Thoracic aorta (tissue), 2 donors: ENCODE results near the gene SERPINB2. TPM values are rescaled to one million over a fixed set of nuclear protein-coding genes. Genes with fewer than 3 reads are reported as not detected.

ENCODE experiments used
- ATAC-seq: fragments of 150-250 bp; one replicate; pipeline ENCODE4 v1.8.0; 2017; ENCODE audit warnings: low read depth; ENCODE audit not compliant: insufficient number of reproducible peaks, low FRiP score
- DNase-seq: peaks from one replicate; pipeline ENCODE4 v3.0.0-alpha.2; 2020; ENCODE audit warnings: low spot score
- H3K27ac ChIP-seq, 2 donors: fragments of 200-600 bp; sonication (generic); 1 replicate in 1 of 2; 2 replicates in 1 of 2; pipeline ENCODE4 v1.5.1; 2016; ENCODE audit warnings: mild to moderate bottlenecking in 2 of 2, moderate library complexity in 2 of 2
- H3K27me3 ChIP-seq: fragments of 200-600 bp; sonication (generic); replicated peaks from 2 replicates; pipeline ENCODE4 v1.6.0; 2016; ENCODE audit warnings: mild to moderate bottlenecking; ENCODE audit not compliant: insufficient read depth
- H3K36me3 ChIP-seq: fragments of 200-600 bp; sonication (generic); one replicate; pipeline ENCODE4 v1.5.1; 2016
- H3K4me1 ChIP-seq, 2 donors: fragments of 200-600 bp; sonication (generic); 1 replicate in 1 of 2; 2 replicates in 1 of 2; pipeline versions ENCODE4 v1.5.1 to v1.6.0; 2016; ENCODE audit warnings: low read depth in 2 of 2, mild to moderate bottlenecking in 1 of 2; ENCODE audit not compliant: control insufficient read depth in 1 of 2
- H3K4me3 ChIP-seq: fragments of 200-600 bp; sonication (generic); 2 replicates; pipeline ENCODE4 v1.5.1; 2016; ENCODE audit warnings: mild to moderate bottlenecking
- H3K9me3 ChIP-seq: fragments of 200-600 bp; sonication (generic); 2 replicates; pipeline ENCODE4 v1.5.1; 2016
- CTCF ChIP-seq: fragments of 200-600 bp; sonication (generic); IDR thresholded peaks from one replicate; pipeline ENCODE4 v1.5.1; 2019; ENCODE audit warnings: antibody characterized with exemption
- total RNA-seq, 2 donors: library from RNA; depleted of rRNA; stranded (reverse); fragments of >200 nt; gene quantifications; one replicate each; pipeline versions ENCODE4 v1.1.0 to v1.2.3, GENCODE V29; 2016

The SERPINB2 gene
- total RNA-seq, 2 donors from 2014 or later: 9.3 TPM; not detected in 1

- no peaks in the 10 kb centered on the region for H3K36me3 ChIP-seq
- ATAC-seq: no peak
Measured at GRCh38 chr18:63903851-63904570, 16.5 kb downstream of the SERPINB2 start.

GRCh38 chr18:63904694-63905093 is 17.2 kb downstream of the SERPINB2 start:
- H3K27me3 ChIP-seq: no peaks in the 10 kb centered on the region
- ATAC-seq: no peak

More at GRCh38 chr18:63903851-63904570, 16.5 kb downstream of the SERPINB2 start:
- Histone ChIP-seq H3K27ac (no peak overlapping the region), H3K4me3 (no peak overlapping the region), H3K9me3 (no peaks in the 10 kb centered on the region), H3K4me1 (no peaks in the 10 kb centered on the region), H3K27me3 (no peaks in the 10 kb centered on the region)
- no peak for DNase-seq
- no peak for TF ChIP-seq CTCF

GRCh38 chr18:63905361-63905760 is 17.9 kb downstream of the SERPINB2 start:
- TF ChIP-seq CTCF: no peak
- no peak for ATAC-seq
- no peaks in the 10 kb centered on the region for H3K4me1 ChIP-seq
- no peaks in the 10 kb centered on the region for H3K36me3 ChIP-seq
- no peak for DNase-seq
- H3K27me3 ChIP-seq: no peaks in the 10 kb centered on the region
- no peak overlapping the region for H3K27ac ChIP-seq
- no peak overlapping the region for H3K4me3 ChIP-seq
- no peaks in the 10 kb centered on the region for H3K9me3 ChIP-seq

More at GRCh38 chr18:63904694-63905093, 17.2 kb downstream of the SERPINB2 start:
- Histone ChIP-seq H3K36me3 (no peaks in the 10 kb centered on the region), H3K27ac (no peak overlapping the region), H3K4me1 (no peaks in the 10 kb centered on the region), H3K9me3 (no peaks in the 10 kb centered on the region), H3K4me3 (no peak overlapping the region)
- no peak for TF ChIP-seq CTCF
- DNase-seq: no peak

GRCh38 chr18:63906056-63906455 is 18.6 kb downstream of the SERPINB2 start:
- no peaks in the 10 kb centered on the region for H3K27me3 ChIP-seq
- no peaks in the 10 kb centered on the region for H3K4me1 ChIP-seq
- DNase-seq: no peak
- no peak for ATAC-seq
- no peak overlapping the region for H3K4me3 ChIP-seq
- no peaks in the 10 kb centered on the region for H3K36me3 ChIP-seq
- H3K9me3 ChIP-seq: no peaks in the 10 kb centered on the region
- TF ChIP-seq CTCF: no peak
- H3K27ac ChIP-seq: no peak overlapping the region

GRCh38 chr18:63907664-63908063 is 20.2 kb downstream of the SERPINB2 start, which contains the start of gene SERPINB10:
TSS of gene SERPINB10 (plus strand) at chr18:63907958. CDS start at chr18:63915511, 7,553 bp downstream.
- TF ChIP-seq CTCF: no peak
- no peak within 1 kb of the TSS for H3K4me3 ChIP-seq
- no peaks in the 10 kb centered on the region for H3K36me3 ChIP-seq
- H3K27me3 ChIP-seq: no peaks in the 10 kb centered on the region
- H3K4me1 ChIP-seq: no peaks in the 10 kb centered on the region
- H3K9me3 ChIP-seq: no peaks in the 10 kb centered on the region
- H3K27ac ChIP-seq: no peak within 1 kb of the TSS
- no peak for DNase-seq
- no peak for ATAC-seq
